ENCODE results near the gene FEZ2. TPM values are rescaled to one million over a fixed set of nuclear protein-coding genes. Genes with fewer than 3 reads are reported as not detected.

The FEZ2 gene
- polyA plus RNA-seq, 1 donor (not counting 4 experiments of a cell fraction or from before 2014, with no cell fraction given), result 56.2 TPM

DNA sequence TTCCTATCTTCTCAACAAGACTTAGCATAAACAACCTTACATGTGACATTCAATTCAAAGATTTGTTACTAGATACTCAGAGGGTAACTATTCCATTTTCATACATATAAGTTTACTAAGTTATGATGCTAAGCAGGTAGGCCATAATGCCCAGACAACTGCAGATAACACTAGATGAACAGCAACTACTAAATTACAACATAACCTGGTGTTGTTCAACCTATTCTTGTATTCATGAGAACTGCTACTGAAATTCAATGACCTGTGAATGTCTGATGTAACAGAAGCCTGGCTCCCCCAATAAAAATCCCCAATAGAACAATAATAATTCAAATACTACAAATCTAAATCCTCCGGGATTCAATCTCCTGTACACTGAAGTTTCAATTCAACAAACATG, 24.8 kb downstream of the FEZ2 start:
- TF ChIP-seq, protein P1, sequence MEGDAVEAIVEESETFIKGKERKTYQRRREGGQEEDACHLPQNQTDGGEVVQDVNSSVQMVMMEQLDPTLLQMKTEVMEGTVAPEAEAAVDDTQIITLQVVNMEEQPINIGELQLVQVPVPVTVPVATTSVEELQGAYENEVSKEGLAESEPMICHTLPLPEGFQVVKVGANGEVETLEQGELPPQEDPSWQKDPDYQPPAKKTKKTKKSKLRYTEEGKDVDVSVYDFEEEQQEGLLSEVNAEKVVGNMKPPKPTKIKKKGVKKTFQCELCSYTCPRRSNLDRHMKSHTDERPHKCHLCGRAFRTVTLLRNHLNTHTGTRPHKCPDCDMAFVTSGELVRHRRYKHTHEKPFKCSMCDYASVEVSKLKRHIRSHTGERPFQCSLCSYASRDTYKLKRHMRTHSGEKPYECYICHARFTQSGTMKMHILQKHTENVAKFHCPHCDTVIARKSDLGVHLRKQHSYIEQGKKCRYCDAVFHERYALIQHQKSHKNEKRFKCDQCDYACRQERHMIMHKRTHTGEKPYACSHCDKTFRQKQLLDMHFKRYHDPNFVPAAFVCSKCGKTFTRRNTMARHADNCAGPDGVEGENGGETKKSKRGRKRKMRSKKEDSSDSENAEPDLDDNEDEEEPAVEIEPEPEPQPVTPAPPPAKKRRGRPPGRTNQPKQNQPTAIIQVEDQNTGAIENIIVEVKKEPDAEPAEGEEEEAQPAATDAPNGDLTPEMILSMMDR (optimal IDR thresholded peaks at IDR 0.05 in 1 of 3, IDR thresholded peaks at IDR 0.05 in 1 of 3, conservative IDR thresholded peaks at IDR 0.05 in 1 of 3; ENCODE audit: extremely low read depth in 1 of 3, insufficient read depth in 2 of 3, low read length in 3 of 3), result no peak
- TF ChIP-seq EZH2 (IDR thresholded peaks at IDR 0.05; ENCODE audit: low read length), result no peak
- Histone ChIP-seq H3K4me1 (ENCODE audit: control insufficient read depth, extremely low read depth, insufficient read depth, low read length) (peaks cover 24% of the 10 kb centered on the region), H4K20me1 (ENCODE audit: control insufficient read depth, extremely low read depth, insufficient read depth, low read length) (no peaks in the 10 kb centered on the region), H3K36me3 (ENCODE audit: control insufficient read depth in 2 of 2, extremely low read depth in 1 of 2, insufficient read depth in 2 of 2, low read length in 2 of 2) (peaks cover 0 to 16% of the 10 kb centered on the region in 2 experiments), H3K27ac (ENCODE audit: control insufficient read depth, insufficient read depth, low read length) (no peak overlapping the region), H3K9ac (ENCODE audit: control insufficient read depth, extremely low read depth, insufficient read depth, low read length) (no peak overlapping the region), H3K4me3 (ENCODE audit: control insufficient read depth in 2 of 3, extremely low read depth in 1 of 3, insufficient read depth in 2 of 3, low read depth in 1 of 3, low read length in 3 of 3) (no peak overlapping the region), H3K79me2 (ENCODE audit: control insufficient read depth, insufficient read depth, low read length) (peaks cover 11% of the 10 kb centered on the region), H3K4me2 (ENCODE audit: control insufficient read depth, extremely low read depth, insufficient read depth, low read depth, low read length) (no peak overlapping the region), H2AFZ (ENCODE audit: control insufficient read depth, low read length) (no peak overlapping the region), H3K27me3 (ENCODE audit: control insufficient read depth, extremely low read depth, insufficient read depth, low read length) (no peaks in the 10 kb centered on the region), H3K9me3 (ENCODE audit: control insufficient read depth, low read depth, low read length) (no peaks in the 10 kb centered on the region), H3K9me1 (ENCODE audit: control insufficient read depth, extremely low read depth, insufficient read depth, low read length) (no peaks in the 10 kb centered on the region)
- no peak for FAIRE-seq
- dilution Hi-C loops (cut with MboI; ENCODE audit: extremely low pct_ligation_motif_present, low sequenced_read_pairs), result no loop called here
- no peak for DNase-seq (ENCODE audit: low read depth, low spot score)

DNA sequence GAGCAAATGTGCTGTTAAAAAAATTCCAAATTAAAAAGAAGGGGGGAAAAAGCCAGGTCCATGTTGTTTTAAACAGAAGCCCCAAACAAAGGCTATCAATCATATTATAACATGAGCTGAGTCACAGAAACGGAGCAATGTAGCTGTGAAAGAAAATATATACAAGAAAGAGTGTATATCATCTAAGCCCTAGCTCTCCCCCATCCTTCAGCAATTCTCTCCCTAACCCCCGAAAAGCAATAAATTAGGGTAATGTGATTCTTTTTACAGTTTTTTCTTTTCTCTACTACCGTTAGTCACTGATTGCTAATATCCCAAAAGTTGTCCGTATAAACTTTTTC, 25.3 kb downstream of the FEZ2 start:
- H3K36me3 ChIP-seq (ENCODE audit: control insufficient read depth in 2 of 2, extremely low read depth in 1 of 2, insufficient read depth in 2 of 2, low read length in 2 of 2), result peaks cover 0 to 11% of the 10 kb centered on the region in 2 experiments
- dilution Hi-C loops (cut with MboI; ENCODE audit: extremely low pct_ligation_motif_present, low sequenced_read_pairs), result no loop called here
- H3K79me2 ChIP-seq (ENCODE audit: control insufficient read depth, insufficient read depth, low read length), result peaks cover 11% of the 10 kb centered on the region
- H3K4me1 ChIP-seq (ENCODE audit: control insufficient read depth, extremely low read depth, insufficient read depth, low read length), result peaks cover 29% of the 10 kb centered on the region
- H2AFZ ChIP-seq (ENCODE audit: control insufficient read depth, low read length), result no peak overlapping the region
- H3K4me3 ChIP-seq (ENCODE audit: control insufficient read depth in 2 of 3, extremely low read depth in 1 of 3, insufficient read depth in 2 of 3, low read depth in 1 of 3, low read length in 3 of 3), result no peak overlapping the region
- no peaks in the 10 kb centered on the region for H3K9me1 ChIP-seq (ENCODE audit: control insufficient read depth, extremely low read depth, insufficient read depth, low read length)
- DNase-seq (ENCODE audit: low read depth, low spot score) (no peak), FAIRE-seq (no peak)
- no peaks in the 10 kb centered on the region for H3K27me3 ChIP-seq (ENCODE audit: control insufficient read depth, extremely low read depth, insufficient read depth, low read length)
- H3K4me2 ChIP-seq (ENCODE audit: control insufficient read depth, extremely low read depth, insufficient read depth, low read depth, low read length), result no peak overlapping the region
- TF ChIP-seq EZH2 (IDR thresholded peaks at IDR 0.05; ENCODE audit: low read length), result no peak
- TF ChIP-seq, protein P1 (optimal IDR thresholded peaks at IDR 0.05 in 1 of 3, IDR thresholded peaks at IDR 0.05 in 1 of 3, conservative IDR thresholded peaks at IDR 0.05 in 1 of 3; ENCODE audit: extremely low read depth in 1 of 3, insufficient read depth in 2 of 3, low read length in 3 of 3), result no peak
- no peaks in the 10 kb centered on the region for H3K9me3 ChIP-seq (ENCODE audit: control insufficient read depth, low read depth, low read length)
- H4K20me1 ChIP-seq (ENCODE audit: control insufficient read depth, extremely low read depth, insufficient read depth, low read length), result no peaks in the 10 kb centered on the region
- H3K9ac ChIP-seq (ENCODE audit: control insufficient read depth, extremely low read depth, insufficient read depth, low read length), result no peak overlapping the region
- H3K27ac ChIP-seq (ENCODE audit: control insufficient read depth, insufficient read depth, low read length), result no peak overlapping the region
